Activated naive CD8-positive, alpha-beta T cell treated with anti-CD3 and anti-CD28 coated beads for 36 hours (primary cell): ENCODE data around the gene KRTAP13-4. TPM values are rescaled to one million over a fixed set of nuclear protein-coding genes. Genes with fewer than 3 reads are reported as not detected.

Experiments used
- DNase-seq: peaks from one replicate; pipeline ENCODE4 v3.0.0; 2021
- H3K27ac Mint-ChIP-seq: one replicate; pipeline ENCODE4 v1.8.0; 2022; ENCODE audit warnings: mild to moderate bottlenecking, moderate library complexity, mixed read lengths
- H3K27me3 Mint-ChIP-seq: one replicate; pipeline ENCODE4 v1.8.0; 2022; ENCODE audit warnings: mild to moderate bottlenecking, mixed read lengths
- H3K36me3 Mint-ChIP-seq: one replicate; pipeline ENCODE4 v1.8.0; 2021; ENCODE audit warnings: mild to moderate bottlenecking, mixed read lengths
- H3K4me1 Mint-ChIP-seq: one replicate; pipeline ENCODE4 v1.8.0; 2021; ENCODE audit warnings: mixed read lengths
- H3K4me3 Mint-ChIP-seq: one replicate; pipeline ENCODE4 v1.8.0; 2022; ENCODE audit warnings: mild to moderate bottlenecking, moderate library complexity, mixed read lengths
- H3K9me3 Mint-ChIP-seq: one replicate; pipeline ENCODE4 v1.8.0; 2022; ENCODE audit warnings: mixed read lengths
- total RNA-seq, 2 experiments: library from RNA; stranded (reverse); gene quantifications; one replicate each; pipeline ENCODE4 v1.2.3, GENCODE V29; 2021

KRTAP13-4 gene
- total RNA-seq = not detected

- Mint-ChIP-seq H3K9me3 (no peaks in the 10 kb centered on the region), H3K27me3 (peaks cover 5% of the 10 kb centered on the region), H3K27ac (no peak within 1 kb of the TSS), H3K36me3 (no peaks in the 10 kb centered on the region), H3K4me3 (no peak within 1 kb of the TSS), H3K4me1 (no peaks in the 10 kb centered on the region)
- DNase-seq = no peak
These were observed at the start of gene KRTAP13-4 for GRCh38 chr21:30430170-30430655. TSS of gene KRTAP13-4 (plus strand) at chr21:30430220. CDS start at chr21:30430276, 56 bp downstream.

GRCh38 chr21:30382201-30382600 is 47.8 kb upstream of the KRTAP13-4 start:
- no peak for DNase-seq
- no peak overlapping the region for H3K4me3 Mint-ChIP-seq

GRCh38 chr21:30391492-30392025 is 38.5 kb upstream of the KRTAP13-4 start:
- H3K27ac Mint-ChIP-seq = no peak overlapping the region
- no peaks in the 10 kb centered on the region for H3K27me3 Mint-ChIP-seq
- H3K4me3 Mint-ChIP-seq = no peak overlapping the region
- no peak for DNase-seq
- peaks cover 3% of the 10 kb centered on the region for H3K9me3 Mint-ChIP-seq
- no peaks in the 10 kb centered on the region for H3K4me1 Mint-ChIP-seq
- no peaks in the 10 kb centered on the region for H3K36me3 Mint-ChIP-seq

More at GRCh38 chr21:30382201-30382600, 47.8 kb upstream of the KRTAP13-4 start:
- no peaks in the 10 kb centered on the region for H3K36me3 Mint-ChIP-seq
- no peak overlapping the region for H3K27ac Mint-ChIP-seq
- no peaks in the 10 kb centered on the region for H3K4me1 Mint-ChIP-seq
- no peaks in the 10 kb centered on the region for H3K27me3 Mint-ChIP-seq
- no peaks in the 10 kb centered on the region for H3K9me3 Mint-ChIP-seq

GRCh38 chr21:30395731-30396130 is 34.3 kb upstream of the KRTAP13-4 start, which contains the start of gene KRTAP13-1:
TSS of gene KRTAP13-1 (plus strand) at chr21:30396031. CDS start at chr21:30396087, 56 bp downstream.
- H3K4me1 Mint-ChIP-seq = no peaks in the 10 kb centered on the region

GRCh38 chr21:30408782-30409494 is 21.1 kb upstream of the KRTAP13-4 start:
- H3K4me3 Mint-ChIP-seq = no peak overlapping the region
- H3K27ac Mint-ChIP-seq = no peak overlapping the region
- H3K27me3 Mint-ChIP-seq = peaks cover 9% of the 10 kb centered on the region

More at GRCh38 chr21:30395731-30396130, 34.3 kb upstream of the KRTAP13-4 start, which contains the start of gene KRTAP13-1:
- Mint-ChIP-seq H3K27ac (no peak within 1 kb of the TSS), H3K36me3 (no peaks in the 10 kb centered on the region), H3K27me3 (no peaks in the 10 kb centered on the region), H3K9me3 (no peaks in the 10 kb centered on the region), H3K4me3 (no peak within 1 kb of the TSS)
- no peak for DNase-seq

GRCh38 chr21:30415993-30416392 is 14.0 kb upstream of the KRTAP13-4 start:
- no peak for DNase-seq
- H3K36me3 Mint-ChIP-seq = no peaks in the 10 kb centered on the region
- peaks cover 2% of the 10 kb centered on the region for H3K9me3 Mint-ChIP-seq
- no peak overlapping the region for H3K27ac Mint-ChIP-seq
- no peaks in the 10 kb centered on the region for H3K27me3 Mint-ChIP-seq
- no peaks in the 10 kb centered on the region for H3K4me1 Mint-ChIP-seq
- no peak overlapping the region for H3K4me3 Mint-ChIP-seq

More at GRCh38 chr21:30408782-30409494, 21.1 kb upstream of the KRTAP13-4 start:
- Mint-ChIP-seq H3K9me3 (peaks cover 11% of the 10 kb centered on the region), H3K36me3 (no peaks in the 10 kb centered on the region), H3K4me1 (peaks cover 3% of the 10 kb centered on the region)
- DNase-seq = peak; percentile 1

- Mint-ChIP-seq H3K36me3 (no peaks in the 10 kb centered on the region), H3K4me1 (no peaks in the 10 kb centered on the region), H3K27me3 (peaks cover 3% of the 10 kb centered on the region), H3K4me3 (no peak within 1 kb of the TSS), H3K9me3 (no peaks in the 10 kb centered on the region), H3K27ac (no peak within 1 kb of the TSS)
- DNase-seq = no peak
These were observed 4.2 kb upstream of the KRTAP13-4 start, which contains the start of gene KRTAP13-3 for GRCh38 chr21:30425826-30426225. TSS of gene KRTAP13-3 (minus strand) at chr21:30425926. CDS start at chr21:30425912, 14 bp downstream.

GRCh38 chr21:30426731-30427130 is 3.3 kb upstream of the KRTAP13-4 start:
- peaks cover 3% of the 10 kb centered on the region for H3K27me3 Mint-ChIP-seq
- no peaks in the 10 kb centered on the region for H3K9me3 Mint-ChIP-seq
- H3K4me3 Mint-ChIP-seq = no peak overlapping the region
- H3K27ac Mint-ChIP-seq = no peak overlapping the region
- DNase-seq = no peak
- H3K36me3 Mint-ChIP-seq = no peaks in the 10 kb centered on the region
- H3K4me1 Mint-ChIP-seq = no peaks in the 10 kb centered on the region

- Mint-ChIP-seq H3K27ac (no peak overlapping the region), H3K4me1 (no peaks in the 10 kb centered on the region), H3K4me3 (no peak overlapping the region), H3K27me3 (peaks cover 17% of the 10 kb centered on the region), H3K36me3 (no peaks in the 10 kb centered on the region), H3K9me3 (no peaks in the 10 kb centered on the region)
- peak; percentile 2 for DNase-seq
These were observed 4.1 kb downstream of the KRTAP13-4 start for GRCh38 chr21:30434033-30434631.

GRCh38 chr21:30437010-30437565 is 7.1 kb downstream of the KRTAP13-4 start:
- no peak overlapping the region for H3K4me3 Mint-ChIP-seq
- no peaks in the 10 kb centered on the region for H3K36me3 Mint-ChIP-seq
- H3K27me3 Mint-ChIP-seq = peaks cover 23% of the 10 kb centered on the region
- DNase-seq = no peak
- no peaks in the 10 kb centered on the region for H3K4me1 Mint-ChIP-seq
- no peak overlapping the region for H3K27ac Mint-ChIP-seq
- H3K9me3 Mint-ChIP-seq = no peaks in the 10 kb centered on the region

- Mint-ChIP-seq H3K27ac (no peak within 1 kb of the TSS), H3K9me3 (no peaks in the 10 kb centered on the region), H3K27me3 (peaks cover 18% of the 10 kb centered on the region)
These were observed 10.0 kb downstream of the KRTAP13-4 start, which contains the start of gene KRTAP15-1 for GRCh38 chr21:30439975-30440374. TSS of gene KRTAP15-1 (plus strand) at chr21:30440275. CDS start at chr21:30440328, 53 bp downstream.

GRCh38 chr21:30443226-30443625 is 13.2 kb downstream of the KRTAP13-4 start:
- no peaks in the 10 kb centered on the region for H3K4me1 Mint-ChIP-seq
- no peak overlapping the region for H3K4me3 Mint-ChIP-seq
- no peak for DNase-seq
- H3K9me3 Mint-ChIP-seq = no peaks in the 10 kb centered on the region
- H3K27me3 Mint-ChIP-seq = peaks cover 11% of the 10 kb centered on the region
- no peaks in the 10 kb centered on the region for H3K36me3 Mint-ChIP-seq
- H3K27ac Mint-ChIP-seq = no peak overlapping the region

More at GRCh38 chr21:30439975-30440374, 10.0 kb downstream of the KRTAP13-4 start, which contains the start of gene KRTAP15-1:
- no peak for DNase-seq
- no peaks in the 10 kb centered on the region for H3K4me1 Mint-ChIP-seq
- H3K36me3 Mint-ChIP-seq = no peaks in the 10 kb centered on the region
- H3K4me3 Mint-ChIP-seq = no peak within 1 kb of the TSS

- H3K9me3 Mint-ChIP-seq = no peaks in the 10 kb centered on the region
- peaks cover 6% of the 10 kb centered on the region for H3K27me3 Mint-ChIP-seq
- H3K27ac Mint-ChIP-seq = no peak overlapping the region
- no peak for DNase-seq
- no peaks in the 10 kb centered on the region for H3K4me1 Mint-ChIP-seq
- H3K4me3 Mint-ChIP-seq = no peak overlapping the region
- no peaks in the 10 kb centered on the region for H3K36me3 Mint-ChIP-seq
These were observed 14.2 kb downstream of the KRTAP13-4 start for GRCh38 chr21:30444204-30444603.

GRCh38 chr21:30447056-30447455 is 17.0 kb downstream of the KRTAP13-4 start:
- no peak for DNase-seq
- Mint-ChIP-seq H3K4me1 (no peaks in the 10 kb centered on the region), H3K27ac (no peak overlapping the region), H3K36me3 (no peaks in the 10 kb centered on the region), H3K9me3 (no peaks in the 10 kb centered on the region), H3K27me3 (no peaks in the 10 kb centered on the region), H3K4me3 (no peak overlapping the region)

- H3K36me3 Mint-ChIP-seq = no peaks in the 10 kb centered on the region
- no peaks in the 10 kb centered on the region for H3K9me3 Mint-ChIP-seq
- no peaks in the 10 kb centered on the region for H3K4me1 Mint-ChIP-seq
- no peaks in the 10 kb centered on the region for H3K27me3 Mint-ChIP-seq
- DNase-seq = no peak
- H3K27ac Mint-ChIP-seq = no peak overlapping the region
- H3K4me3 Mint-ChIP-seq = no peak overlapping the region
These were observed 18.5 kb downstream of the KRTAP13-4 start for GRCh38 chr21:30448514-30448913.
